ENCODE measurements around the gene FBXL4.

FBXL4 gene

GRCh38 chr6:98844244-98845210, 103.2 kb downstream of the FBXL4 start:
- H3K4me3 ChIP-seq (ENCODE audit: low read depth, low read length) = no peak overlapping the region
- no peak for DNase-seq (ENCODE audit: low read depth)
- TF ChIP-seq, protein P1, sequence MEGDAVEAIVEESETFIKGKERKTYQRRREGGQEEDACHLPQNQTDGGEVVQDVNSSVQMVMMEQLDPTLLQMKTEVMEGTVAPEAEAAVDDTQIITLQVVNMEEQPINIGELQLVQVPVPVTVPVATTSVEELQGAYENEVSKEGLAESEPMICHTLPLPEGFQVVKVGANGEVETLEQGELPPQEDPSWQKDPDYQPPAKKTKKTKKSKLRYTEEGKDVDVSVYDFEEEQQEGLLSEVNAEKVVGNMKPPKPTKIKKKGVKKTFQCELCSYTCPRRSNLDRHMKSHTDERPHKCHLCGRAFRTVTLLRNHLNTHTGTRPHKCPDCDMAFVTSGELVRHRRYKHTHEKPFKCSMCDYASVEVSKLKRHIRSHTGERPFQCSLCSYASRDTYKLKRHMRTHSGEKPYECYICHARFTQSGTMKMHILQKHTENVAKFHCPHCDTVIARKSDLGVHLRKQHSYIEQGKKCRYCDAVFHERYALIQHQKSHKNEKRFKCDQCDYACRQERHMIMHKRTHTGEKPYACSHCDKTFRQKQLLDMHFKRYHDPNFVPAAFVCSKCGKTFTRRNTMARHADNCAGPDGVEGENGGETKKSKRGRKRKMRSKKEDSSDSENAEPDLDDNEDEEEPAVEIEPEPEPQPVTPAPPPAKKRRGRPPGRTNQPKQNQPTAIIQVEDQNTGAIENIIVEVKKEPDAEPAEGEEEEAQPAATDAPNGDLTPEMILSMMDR (IDR thresholded peaks at IDR 0.05; ENCODE audit: low read depth, low read length) = no peak
- TF ChIP-seq MYC (IDR thresholded peaks at IDR 0.05; ENCODE audit: low read depth, low read length) = no peak
- TF ChIP-seq POLR2A (IDR thresholded peaks at IDR 0.05; ENCODE audit: extremely low read depth, insufficient read length) = no peak
- TF ChIP-seq, protein P2, sequence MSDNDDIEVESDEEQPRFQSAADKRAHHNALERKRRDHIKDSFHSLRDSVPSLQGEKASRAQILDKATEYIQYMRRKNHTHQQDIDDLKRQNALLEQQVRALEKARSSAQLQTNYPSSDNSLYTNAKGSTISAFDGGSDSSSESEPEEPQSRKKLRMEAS (IDR thresholded peaks at IDR 0.05; ENCODE audit: low read depth, low read length) = no peak

DNA sequence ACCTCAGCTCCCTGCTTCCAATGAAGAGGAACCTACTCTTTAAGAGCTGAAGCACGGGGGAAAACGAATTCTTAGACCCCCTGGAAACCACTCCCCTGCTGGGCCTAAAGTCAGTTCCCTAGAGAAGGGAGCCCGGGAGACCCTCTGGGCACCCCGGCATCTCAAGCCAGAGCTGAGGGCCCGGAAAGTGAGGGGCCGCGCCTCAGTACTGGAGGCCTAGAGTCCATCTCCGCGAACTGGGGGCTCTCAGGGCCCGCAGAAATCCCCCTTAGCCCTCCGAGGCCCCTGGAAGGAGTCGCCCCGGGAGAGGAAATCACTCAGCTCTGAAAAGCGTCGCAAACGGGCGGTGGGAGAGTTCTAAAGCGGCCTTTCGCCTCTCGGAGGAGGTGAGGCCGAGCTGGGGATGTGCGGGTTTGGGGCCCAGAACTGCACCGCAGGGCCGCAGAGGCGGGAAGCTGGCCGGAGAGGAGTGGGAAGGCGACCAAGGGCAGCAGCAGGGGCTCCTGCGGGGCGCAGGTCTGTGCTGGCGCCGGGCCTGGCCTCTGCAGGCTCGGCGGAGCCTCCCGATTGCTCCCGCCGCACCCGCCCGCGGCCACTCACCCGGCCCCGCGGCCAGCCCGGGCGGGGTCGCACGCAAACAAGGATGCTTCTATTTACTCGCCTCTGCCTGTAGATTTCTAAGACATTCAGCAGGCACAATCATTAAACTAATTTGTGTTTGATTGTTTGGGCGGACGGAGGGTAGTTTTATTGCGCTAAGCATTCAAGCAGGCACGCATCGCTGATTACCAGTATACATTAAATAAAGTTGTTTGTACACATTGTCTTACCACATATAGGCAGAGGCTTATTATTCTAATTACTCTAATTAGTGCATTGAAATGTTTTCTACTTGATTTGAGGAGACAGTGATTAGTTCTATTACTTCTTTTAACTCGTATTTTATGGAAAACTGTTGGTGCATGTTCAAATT, 104.2 kb downstream of the FBXL4 start:
- DNase-seq (ENCODE audit: low read depth) = no peak
- no peak for TF ChIP-seq POLR2A (IDR thresholded peaks at IDR 0.05; ENCODE audit: extremely low read depth, insufficient read length)
- no peak for TF ChIP-seq MYC (IDR thresholded peaks at IDR 0.05; ENCODE audit: low read depth, low read length)
- TF ChIP-seq, protein P2 (IDR thresholded peaks at IDR 0.05; ENCODE audit: low read depth, low read length) = no peak
- TF ChIP-seq, protein P1 (IDR thresholded peaks at IDR 0.05; ENCODE audit: low read depth, low read length) = no peak
- H3K4me3 ChIP-seq (ENCODE audit: low read depth, low read length) = no peak overlapping the region

DNA sequence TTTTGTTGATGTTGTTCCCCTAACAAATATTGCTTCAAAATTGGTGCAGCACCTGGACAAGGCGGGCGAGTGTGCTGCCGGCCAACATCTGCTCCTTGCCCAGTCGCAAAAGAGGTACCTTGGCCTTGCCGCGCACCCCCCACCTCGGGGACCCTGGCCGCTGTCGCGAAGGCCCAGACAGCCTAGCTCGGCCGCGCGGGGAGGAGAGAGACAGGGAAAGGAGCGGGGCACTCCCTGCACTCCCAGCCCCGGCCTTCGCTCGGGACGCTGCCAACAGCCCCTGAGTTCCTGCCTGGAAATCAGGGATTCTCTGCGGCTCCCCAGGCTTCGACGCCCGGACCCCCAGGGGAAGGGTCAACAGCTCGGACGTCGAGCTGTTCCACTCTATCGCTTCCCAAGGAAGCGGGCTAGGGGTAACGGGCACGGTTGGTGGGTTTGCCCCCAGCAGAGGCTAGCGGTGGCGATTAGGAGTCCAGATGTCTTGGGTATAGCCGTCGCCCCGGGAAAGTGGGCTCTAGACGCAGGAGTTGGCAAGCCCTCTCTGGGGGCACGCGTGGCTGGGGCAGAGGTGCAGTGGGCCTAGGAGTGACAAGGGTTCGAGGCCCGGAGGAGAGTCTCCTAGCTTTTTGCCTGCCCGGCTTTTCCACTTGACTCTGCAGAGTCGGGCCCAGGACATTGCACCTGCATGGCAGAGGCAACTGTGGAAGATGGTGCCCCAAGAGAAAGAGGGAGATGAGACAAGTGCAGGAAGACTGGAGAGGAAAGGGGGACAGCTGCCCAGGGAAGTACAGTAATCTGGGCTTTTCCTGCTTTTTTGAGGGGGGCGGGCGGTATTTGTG, 105.2 kb downstream of the FBXL4 start:
- no peak for DNase-seq (ENCODE audit: low read depth)
- TF ChIP-seq POLR2A (IDR thresholded peaks at IDR 0.05; ENCODE audit: extremely low read depth, insufficient read length) (no peak), MYC (IDR thresholded peaks at IDR 0.05; ENCODE audit: low read depth, low read length) (no peak)
- TF ChIP-seq, protein P2 (IDR thresholded peaks at IDR 0.05; ENCODE audit: low read depth, low read length) = no peak
- TF ChIP-seq, protein P1 (IDR thresholded peaks at IDR 0.05; ENCODE audit: low read depth, low read length) = no peak
- H3K4me3 ChIP-seq (ENCODE audit: low read depth, low read length) = no peak overlapping the region

DNA sequence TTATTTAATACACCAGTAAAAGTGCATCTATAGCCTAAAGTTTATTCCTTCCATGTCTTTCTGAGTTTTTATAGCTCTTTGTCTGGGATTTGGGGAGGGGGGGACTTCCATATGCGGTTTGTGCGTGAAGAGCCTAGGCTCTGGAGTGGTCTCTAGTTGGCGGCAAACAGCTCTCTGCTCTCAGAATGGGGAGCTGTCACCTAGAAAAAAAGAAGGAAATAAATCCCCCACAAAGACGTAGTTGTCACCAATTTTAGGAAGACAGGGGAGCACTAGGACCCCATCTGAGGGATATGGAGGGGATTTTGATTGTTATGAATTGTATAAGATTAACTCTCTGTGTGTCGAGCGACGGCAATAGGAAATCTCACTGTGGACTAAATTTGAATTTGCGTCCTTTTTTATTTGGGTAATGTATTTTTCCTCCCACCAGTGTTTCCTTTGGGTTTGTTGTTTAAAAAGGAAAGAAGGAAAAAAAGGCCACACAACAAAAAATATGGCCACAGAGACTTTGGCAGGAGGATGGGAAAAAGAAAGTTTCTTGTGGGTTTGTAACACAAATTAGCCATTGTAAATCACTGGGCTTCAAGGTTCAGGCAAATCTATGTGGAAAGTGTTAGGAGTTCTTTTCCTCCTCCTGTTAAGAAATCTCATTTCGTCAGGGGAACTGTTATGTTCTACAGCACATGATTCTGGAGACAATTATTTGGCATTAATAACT, 106.0 kb downstream of the FBXL4 start:
- no peak for DNase-seq (ENCODE audit: low read depth)
- no peak overlapping the region for H3K4me3 ChIP-seq (ENCODE audit: low read depth, low read length)
- TF ChIP-seq POLR2A (IDR thresholded peaks at IDR 0.05; ENCODE audit: extremely low read depth, insufficient read length) = no peak
- no peak for TF ChIP-seq MYC (IDR thresholded peaks at IDR 0.05; ENCODE audit: low read depth, low read length)
- TF ChIP-seq, protein P1 (IDR thresholded peaks at IDR 0.05; ENCODE audit: low read depth, low read length) = no peak
- TF ChIP-seq, protein P2 (IDR thresholded peaks at IDR 0.05; ENCODE audit: low read depth, low read length) = no peak

All from NB4 (cell line).